HG03558 (cell line): ENCODE results near the gene RIPOR2.

ENCODE experiments used
- ATAC-seq: cut with Tn5 transposase; IDR thresholded peaks from one replicate; pipeline ENCODE4 v1.9.1; 2021; ENCODE audit warnings: moderate number of reproducible peaks; ENCODE audit not compliant: unreplicated experiment; ENCODE audit errors: extremely low read depth

The RIPOR2 gene

DNA sequence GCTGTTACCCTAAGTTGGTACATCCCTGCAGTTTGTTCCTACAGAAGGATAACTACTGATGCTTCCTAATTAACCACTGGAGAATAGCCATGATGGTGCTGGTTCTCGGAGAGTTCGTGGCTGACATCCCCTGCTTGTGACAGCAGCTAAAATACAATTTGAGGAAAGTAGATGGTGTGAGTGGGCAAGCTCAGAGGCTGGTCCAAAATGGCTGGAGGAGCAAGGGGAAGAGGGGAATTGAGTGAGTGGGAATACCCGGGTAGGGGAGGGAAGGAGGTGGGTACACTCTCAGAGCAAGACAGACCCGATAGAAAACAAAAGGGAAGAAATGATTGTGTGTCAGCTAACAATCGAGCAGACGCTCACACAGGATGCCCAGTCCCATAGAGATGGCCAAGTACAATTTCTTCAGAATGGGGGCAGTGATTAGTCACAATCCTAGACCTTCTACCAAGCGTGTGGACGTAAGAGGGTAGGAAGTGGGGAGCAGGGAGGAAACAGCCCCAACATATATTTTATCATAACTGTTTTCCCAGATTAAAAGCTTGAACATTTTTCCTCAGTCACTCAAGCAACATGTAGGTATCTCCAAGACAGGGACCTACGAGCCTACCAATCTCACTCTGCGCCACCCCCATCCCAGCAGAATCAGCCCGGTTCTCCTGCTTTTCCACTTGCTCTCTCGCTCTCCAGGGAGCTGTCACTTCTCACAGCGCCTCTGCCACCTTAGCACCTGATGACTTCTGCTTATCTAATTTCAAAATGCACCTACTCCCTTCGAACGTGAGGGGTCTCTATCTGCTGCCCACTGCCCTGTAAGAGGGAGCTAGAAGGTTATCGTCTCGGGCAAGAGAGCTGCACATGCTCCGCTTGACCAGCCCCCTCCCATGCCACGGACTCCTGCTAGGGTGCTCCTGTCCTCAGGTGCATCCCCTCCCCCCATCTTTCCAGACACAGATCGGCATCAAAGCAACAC lies 26.2 kb downstream of the RIPOR2 start:
- ATAC-seq: no peak

DNA sequence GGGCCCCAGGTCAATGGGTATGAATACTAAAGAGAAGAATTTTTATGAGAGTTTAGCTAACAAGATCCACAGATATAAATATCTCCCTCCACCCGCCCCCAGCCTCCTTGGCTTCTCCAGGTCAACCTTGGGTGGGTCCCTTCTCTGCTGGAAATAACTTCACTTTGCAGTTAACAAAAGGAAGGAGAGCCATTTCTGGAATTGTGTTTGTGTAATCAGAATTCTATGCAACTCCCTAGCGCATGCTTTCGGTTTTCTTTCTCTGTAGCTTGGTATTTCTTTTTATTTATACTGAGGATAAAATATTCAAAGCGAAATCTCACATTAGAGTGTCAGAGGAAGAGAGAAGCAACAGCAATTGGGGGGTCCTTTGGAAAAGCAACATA lies 27.1 kb downstream of the RIPOR2 start:
- ATAC-seq: no peak

DNA sequence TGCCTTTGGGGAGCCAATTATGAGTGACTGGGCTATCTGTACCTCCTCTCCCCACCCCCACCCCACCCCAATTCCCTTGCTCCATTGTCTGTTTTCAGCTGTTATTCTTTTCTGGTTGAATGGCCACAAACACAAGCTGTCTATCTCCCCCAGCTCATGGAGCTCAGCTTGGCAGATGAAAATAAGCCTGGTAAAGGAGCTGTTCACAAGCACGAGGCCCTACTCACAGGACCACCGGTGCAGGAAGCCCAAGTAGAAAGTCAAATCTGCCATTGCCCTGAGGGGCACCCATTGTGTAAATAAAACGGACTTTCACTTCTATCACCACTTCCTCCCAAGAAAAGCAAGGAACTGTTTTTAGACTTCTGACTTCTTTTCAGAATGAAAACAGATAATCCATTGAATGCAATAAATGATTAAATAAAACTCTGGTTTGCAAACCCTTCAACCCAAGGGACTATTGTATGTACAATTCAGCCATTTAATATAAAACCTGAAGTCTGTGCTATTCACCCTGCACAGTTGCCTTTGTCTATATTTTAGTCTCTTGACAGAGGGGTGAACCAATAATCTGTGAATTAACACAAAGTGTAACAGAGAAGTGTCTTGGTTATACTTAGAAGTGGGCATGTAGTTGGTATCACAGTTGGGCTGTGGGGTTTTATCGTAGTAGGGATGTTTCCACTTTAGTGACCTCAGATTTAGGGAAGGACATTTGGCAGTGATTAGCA lies 27.7 kb downstream of the RIPOR2 start:
- ATAC-seq: no peak

DNA sequence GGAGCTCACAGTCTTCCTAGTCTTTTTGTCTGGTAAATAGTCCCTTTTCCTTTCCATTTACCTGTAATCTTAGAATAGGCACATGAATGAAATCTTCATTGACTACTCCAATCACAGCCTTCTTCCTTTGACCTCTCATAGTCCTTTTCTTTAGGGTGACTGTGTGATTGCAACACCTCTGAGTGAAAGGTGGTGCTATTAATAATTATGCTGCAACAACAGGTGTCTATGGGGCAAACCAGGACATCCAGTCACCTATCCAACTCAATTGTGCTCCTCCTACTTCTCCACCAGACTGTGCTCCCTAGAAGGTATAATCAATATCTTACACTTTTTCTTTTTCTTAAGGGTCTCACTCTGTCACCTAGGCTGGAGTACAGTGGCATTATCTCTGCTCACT lies 29.4 kb downstream of the RIPOR2 start:
- no peak for ATAC-seq

DNA sequence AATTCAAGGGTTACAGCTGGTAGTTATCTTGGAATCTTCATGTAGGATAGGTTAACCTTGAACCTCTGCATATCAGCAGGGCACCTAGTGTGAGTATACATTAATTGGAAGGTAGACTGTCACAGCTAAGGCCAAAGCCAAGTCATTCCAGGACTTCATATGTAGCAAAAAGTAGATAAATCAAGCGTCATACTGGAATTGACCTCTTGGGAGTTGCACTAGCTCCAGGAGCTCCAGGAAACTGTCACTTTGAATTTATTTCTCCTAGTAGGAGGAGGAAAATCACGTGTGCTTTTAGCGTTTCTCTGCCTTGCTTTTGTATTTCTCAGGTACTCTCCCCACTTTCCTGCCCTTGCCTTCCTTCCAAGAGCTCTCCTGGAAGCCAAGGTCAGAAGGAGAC lies 30.3 kb downstream of the RIPOR2 start:
- ATAC-seq: no peak

DNA sequence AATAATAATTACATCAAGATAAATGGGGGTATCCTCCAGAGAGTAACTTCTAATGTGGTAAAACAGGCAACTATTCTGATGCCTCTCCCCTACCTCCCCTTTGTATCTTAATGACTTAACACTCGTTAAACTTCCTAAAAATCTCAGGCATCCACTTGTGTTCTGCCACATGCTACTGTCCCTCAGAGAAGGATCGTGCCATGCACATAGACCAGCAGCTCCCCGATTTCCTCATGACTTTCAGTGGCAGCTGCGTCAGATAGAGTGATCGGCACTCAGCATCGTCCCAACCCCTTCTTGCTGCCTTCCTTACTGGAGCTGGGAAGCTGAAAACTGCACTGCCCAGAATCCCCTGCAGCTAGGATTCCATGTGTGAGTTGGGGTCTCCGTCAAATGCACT lies 32.1 kb downstream of the RIPOR2 start:
- ATAC-seq: no peak

DNA sequence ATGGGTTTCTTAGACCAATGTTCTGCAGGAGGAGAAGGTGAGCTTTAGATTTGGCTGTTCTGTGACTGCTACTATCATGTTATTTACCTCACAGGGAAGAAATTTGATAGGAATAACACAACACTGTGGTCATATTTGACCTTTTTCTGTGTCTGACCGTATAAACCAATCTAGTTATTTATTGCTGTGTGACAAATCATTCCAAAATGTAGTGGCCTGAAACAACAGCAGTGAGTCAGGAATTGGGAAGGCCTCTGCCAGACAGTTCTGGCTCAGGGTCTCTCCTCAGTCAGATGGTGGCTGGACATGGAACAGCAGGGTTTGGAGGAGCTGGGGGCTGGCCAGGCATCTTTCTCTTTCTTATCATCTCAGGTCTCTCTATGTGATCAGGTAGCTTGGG lies 33.0 kb downstream of the RIPOR2 start:
- no peak for ATAC-seq

DNA sequence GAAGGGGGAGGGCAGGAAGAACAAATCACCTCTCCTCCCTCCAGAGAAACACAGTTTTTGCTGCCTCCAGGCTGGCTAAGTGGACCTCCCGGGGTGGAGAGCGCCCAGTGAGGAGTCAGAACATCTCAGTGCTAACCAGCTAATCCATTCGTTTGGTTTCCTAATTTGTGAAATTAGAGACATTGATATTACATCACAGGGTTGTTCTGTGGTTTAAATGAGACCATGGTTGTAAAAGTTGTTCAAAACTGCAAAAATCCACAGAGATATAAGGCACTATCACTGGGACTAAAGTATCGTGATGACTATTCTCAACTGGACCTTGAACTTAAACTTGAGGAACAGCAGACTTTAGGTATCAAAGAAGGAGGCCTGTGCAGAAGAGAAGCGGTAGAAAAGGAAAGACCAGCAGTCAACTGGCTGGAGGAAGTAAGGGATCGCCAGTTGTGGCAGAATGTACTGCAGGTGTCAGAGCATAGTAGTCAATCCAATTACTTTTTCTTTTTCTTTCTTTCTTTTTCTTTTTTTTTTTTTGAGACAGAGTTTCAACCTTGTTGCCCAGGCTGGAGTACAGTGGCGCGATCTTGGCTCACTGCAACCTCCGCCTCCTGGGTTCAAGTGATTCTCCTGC lies 33.9 kb downstream of the RIPOR2 start:
- ATAC-seq: no peak

DNA sequence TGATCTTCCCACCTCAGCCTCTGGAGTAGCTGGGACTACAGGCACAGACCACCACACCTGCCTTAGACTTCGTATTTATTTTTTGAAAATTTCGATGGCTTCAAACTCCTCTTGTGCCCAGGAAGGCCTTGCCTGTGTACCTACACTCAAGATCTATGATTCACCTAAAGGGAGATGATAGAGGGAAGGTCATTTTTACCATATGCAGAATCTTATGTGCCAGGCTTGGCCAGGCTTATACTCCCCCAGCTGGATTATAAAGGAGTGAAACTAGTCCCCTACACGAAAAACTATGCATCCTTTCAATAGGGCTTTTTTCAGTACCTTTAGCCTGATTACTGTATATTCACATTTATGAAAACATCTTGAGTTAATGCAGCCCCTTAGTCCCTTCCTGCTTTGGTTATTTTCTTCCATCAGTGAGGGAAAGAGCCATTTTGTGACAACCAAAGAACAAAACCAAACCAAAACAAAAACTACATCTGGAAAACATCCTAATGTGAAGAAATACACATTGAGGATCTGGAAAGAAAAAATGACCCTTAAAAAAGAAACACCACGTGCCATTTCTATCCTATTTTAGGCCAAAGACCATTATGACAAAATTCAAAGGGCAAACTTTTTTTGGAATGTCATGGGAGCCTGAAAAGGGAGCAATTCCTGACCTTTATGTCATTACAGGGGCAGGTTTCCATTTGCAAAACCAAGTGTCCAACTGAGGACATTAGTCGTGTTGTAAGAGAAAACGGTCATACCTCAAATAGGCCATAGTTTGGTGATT lies 34.7 kb downstream of the RIPOR2 start:
- ATAC-seq: no peak

DNA sequence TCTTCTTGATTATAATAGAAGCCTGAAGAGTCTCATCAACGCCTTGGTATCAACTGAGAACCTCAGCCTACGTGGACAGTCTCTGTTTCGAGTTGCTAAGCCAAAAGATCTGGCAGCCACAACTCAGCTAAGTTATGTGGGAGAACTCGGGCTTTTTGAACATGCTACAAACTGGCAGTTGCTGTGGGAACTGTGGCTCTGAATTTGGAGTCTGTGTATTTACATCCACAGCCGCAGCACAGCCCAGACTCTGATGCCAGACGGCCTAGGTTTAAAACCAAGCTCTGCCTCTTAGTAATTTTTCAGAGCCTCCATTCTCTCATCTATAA lies 35.8 kb downstream of the RIPOR2 start:
- no peak for ATAC-seq

DNA sequence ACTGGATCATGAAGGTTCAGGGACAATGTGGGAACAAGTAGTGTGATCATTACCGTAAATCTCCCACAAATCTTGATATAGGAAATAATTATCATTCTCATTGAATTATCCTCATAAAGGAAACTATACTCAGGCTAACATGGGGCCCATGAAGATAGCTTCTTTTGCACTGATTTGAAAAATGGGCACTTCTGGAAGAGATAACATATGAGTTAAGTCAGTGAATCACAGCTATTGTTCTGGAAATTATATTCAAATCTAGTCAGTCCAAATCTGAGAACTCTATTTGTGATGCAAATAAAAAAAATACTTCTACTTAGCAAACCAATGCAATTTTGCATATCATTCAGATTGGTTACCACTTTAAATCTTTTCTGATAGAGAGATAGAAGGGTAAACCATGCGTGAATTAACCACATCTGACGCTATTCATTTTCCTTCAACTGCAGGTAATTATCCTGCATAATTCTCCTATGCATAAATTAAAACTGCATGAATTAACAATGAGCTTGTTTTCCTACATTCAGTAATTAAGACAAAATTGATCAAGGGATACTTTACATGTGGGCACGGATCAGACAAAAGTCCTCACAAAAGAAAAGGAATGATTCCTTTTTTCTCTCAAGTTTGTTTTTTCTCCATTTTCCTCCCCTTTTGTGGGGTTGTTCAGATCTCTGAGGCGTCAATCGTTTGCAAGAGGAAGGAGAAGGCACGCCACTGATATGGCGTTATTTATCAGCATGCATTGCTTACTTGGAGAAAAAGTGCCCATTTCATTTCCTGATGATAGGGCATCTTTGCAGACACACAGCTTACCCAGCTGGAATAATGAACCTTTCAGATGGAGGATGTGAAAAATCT lies 36.4 kb downstream of the RIPOR2 start:
- no peak for ATAC-seq

DNA sequence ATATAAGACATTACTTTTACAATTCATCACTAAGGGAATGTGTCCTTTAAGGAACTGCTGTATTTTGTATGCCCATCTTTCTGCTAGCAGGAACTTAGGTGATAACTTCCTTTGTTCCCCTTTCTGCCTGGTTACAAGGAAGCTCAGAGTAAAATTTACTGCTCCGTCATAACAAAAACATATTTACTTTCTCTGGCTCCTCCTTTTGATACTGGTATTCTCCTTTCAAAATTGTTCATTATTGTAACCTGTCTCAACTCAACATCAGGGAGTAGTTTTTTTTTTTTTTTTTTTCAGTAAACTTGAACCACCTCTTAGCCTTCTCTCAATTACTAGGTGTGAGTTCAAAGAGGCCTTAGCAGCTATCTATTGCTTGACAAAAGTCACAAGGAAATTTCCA lies 37.1 kb downstream of the RIPOR2 start:
- no peak for ATAC-seq

DNA sequence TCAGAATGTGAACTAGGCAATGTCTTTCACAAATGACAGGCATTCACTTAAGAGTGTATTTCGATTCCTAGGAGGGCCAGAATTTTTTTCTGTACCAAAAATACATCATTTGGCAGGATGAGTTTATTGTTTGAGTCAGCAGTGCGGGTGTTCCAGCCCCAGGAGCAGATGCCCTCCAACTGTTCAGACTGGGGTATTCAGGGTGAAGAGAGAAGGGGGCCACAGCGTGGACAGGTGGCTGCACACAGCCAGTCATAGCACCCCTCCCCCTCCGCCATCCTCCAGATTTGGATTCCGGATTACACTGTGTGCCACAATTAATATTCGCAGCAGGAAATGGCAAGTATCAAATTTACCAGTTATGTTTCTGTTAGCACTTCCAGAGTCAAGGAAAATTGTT lies 38.6 kb downstream of the RIPOR2 start:
- ATAC-seq: no peak

DNA sequence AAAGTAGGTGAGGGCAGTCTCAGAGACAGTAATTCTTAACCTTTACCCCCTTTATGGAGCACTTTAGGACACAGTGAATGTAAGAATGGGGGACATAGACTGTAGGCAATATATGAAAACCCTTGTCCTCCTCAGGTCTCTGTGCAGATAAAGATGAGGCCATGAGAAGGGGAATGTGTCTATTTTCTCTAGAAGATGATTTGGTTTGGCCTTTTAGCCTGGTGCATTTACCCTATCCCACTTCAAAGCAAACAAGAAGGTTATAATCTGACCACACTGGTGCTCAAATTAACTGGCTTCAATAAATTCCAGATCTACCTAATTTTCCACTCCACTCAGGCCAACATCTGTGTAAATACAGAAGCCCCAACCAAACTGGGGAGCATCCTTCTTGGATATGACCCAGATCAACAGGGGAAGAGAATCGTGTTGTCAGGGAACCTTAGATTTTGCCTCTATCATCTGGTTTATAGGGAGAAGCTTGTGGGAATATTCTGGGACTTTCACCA lies 42.4 kb downstream of the RIPOR2 start:
- ATAC-seq: no peak

DNA sequence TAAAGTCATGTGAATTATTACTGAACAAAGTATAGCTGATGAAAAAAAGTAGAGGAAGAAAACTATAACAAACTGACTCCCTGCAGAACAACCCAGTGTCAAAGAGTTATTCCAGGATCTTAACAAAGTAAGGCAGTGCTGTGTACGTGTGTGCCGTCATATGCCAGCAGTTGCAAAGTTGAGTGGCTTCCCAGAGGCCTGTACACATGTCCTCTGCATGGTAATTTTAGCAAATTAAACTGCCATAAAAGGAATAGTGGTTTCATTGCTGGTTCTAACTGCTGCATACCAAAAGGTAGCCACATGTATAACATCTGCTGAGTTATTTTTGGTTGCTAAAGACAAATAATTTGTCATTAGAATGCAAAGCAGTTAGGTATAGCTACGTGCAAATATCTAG lies 44.8 kb downstream of the RIPOR2 start:
- ATAC-seq: no peak

DNA sequence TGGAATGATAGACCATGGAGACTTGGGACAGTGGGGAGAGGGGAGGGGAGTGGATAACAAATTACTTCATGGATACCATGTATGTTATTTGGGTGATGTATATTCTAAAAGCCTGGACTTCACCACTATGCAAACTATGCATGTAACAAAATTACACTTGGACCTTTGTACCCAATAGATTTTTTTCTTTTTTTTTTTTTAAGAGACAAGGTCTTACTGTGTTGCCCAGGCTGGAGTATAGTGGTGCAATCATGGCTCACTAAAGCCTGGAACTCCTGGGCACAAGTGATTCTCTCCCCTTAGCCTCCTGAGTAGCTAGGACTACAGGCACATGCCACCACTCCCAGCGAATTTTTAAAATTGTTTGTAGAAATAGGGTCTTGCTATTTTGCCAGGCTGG lies 45.3 kb downstream of the RIPOR2 start:
- no peak for ATAC-seq

DNA sequence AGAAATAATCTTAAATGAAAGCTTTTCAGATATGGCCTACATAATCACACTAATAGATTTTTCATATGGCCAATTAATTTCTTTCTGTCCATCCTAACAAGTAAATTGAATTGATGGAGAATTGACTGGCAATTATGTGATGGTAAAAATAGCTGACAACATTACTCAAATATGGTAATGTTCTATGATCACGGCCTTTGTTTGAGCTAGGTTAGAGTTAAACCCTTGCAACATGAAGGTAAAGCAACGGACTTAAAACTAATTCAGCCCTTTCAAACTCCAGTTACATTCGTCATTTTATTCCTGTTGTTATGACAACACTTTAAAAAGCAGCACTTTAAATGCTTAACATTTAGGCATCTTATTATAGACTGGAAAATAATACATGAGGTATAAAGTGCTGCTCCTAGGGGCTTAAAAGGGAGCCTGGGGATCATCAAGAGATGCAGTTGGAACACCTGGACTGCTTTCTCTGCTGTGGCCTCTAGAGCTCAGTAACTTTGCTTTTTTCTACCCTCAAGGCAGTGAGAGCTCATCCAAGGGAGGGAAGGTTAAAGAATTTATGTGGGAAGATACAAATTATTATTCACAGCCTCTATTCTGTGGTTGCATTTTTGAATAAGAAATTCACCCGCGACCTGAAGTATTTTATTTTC lies 46.9 kb downstream of the RIPOR2 start:
- ATAC-seq: no peak

DNA sequence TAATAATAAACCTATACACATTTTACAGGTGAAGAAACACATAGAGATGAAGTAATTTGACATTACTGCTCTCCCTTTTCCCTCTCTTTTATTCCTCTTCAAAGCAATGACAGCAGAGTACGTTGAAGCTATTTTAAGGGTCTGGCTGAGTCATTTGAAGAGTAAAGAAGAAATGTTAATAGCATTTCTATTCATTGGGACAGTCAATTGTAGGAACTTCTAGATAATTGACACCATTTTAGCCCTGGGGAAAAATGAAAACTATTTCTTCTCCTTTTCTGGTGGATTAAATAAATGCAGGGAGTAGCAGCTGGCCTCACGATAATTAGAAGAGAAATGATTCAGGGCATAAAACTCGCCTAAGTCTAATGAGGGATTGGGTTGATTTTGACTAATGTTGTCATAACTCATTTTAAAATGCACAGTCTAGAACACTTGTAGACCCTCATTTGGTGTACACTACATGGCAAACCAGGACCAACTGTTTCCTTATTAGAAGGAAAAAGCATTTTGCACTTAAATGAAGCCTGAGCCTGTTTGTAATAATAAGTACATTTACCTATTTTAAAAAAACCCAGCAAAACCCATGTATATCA lies 48.1 kb downstream of the RIPOR2 start:
- no peak for ATAC-seq

DNA sequence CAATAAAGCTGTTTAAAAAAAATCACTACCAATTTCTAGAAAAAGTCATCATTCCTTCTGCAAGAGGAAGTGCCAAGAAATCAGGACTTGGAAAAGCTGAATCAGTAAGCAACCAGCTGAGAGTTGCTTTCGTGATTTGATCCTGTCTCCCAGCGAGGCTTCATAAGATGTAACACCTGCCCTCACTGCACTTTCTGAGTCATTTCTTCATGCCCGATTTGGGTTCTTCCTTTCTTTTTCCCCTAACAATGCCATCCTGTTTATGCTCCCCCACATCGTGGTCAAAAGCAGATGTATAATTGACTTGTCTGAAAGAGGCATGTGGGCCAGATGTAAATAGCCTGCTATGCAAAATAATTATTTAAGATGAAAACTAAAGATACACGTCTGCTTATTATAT lies 52.1 kb downstream of the RIPOR2 start:
- ATAC-seq: peak; percentile 63
